HCT116 (cell line): ENCODE data around the gene ARFGEF3. TPM values are rescaled to one million over a fixed set of nuclear protein-coding genes. Genes with fewer than 3 reads are reported as not detected.
A peak's percentile ranks its signal among the peaks of the same experiment; 100 is the strongest.

ENCODE experiments used
- ATAC-seq: fragments of 200-7000 bp; cut with Tn5 transposase; 2 replicates; pipeline ENCODE4 v1.9.1; 2020; ENCODE audit warnings: mild to moderate bottlenecking, moderate library complexity
- BruUV-seq: library from RNA; stranded (reverse); fragments of 400-500 nt; replicated peaks from 2 replicates; lab custom pipeline; 2021; lab: Mats Ljungman, UMichigan
- CTCF ChIA-PET: fragments of 300-600 bp; sonication (Branson Sonifier 250); formaldehyde crosslinking; loops from one replicate; lab custom pipeline; 2021; ENCODE audit warnings: antibody characterized with exemption; lab: Charles Lee
- POLR2A ChIA-PET: fragments of 300-600, 350-600 bp; sonication (Branson Sonifier 250); formaldehyde crosslinking; loops from one replicate; lab custom pipeline; 2021; ENCODE audit warnings: antibody characterized with exemption; lab: Charles Lee
- RAD21 ChIA-PET, 2 experiments: fragments of 300-600 bp; sonication (Branson Sonifier 250); formaldehyde crosslinking; loops; one replicate each; lab custom pipeline; 2023; ENCODE audit warnings: low total read pairs in 2 of 2; ENCODE audit not compliant: uncharacterized antibody in 2 of 2, unreplicated experiment in 2 of 2, low non-redundant PET in 1 of 2; lab: Charles Lee
- DNase-seq: peaks from one replicate; pipeline ENCODE4 v3.0.0-alpha.2; 2010; ENCODE audit warnings: low read depth, low spot score
- H2AFZ ChIP-seq: fragments of 200-600 bp; shearing (Covaris generic), sonication (generic); 2 replicates; pipeline ENCODE4 v1.6.1; 2017; ENCODE audit warnings: low read depth, mixed run types, mixed read lengths, antibody characterized with exemption, low read length; ENCODE audit not compliant: poor library complexity, severe bottlenecking
- H3K27ac ChIP-seq: 2 replicates; pipeline ENCODE4 v1.5.1; 2012; ENCODE audit warnings: low read depth, low read length
- H3K27me3 ChIP-seq: fragments of 200-600 bp; sonication (generic); 2 replicates; pipeline ENCODE4 v1.6.1; 2016; ENCODE audit warnings: mixed run types, low read length, mixed read lengths; ENCODE audit not compliant: insufficient read depth
- H3K36me3 ChIP-seq, 2 experiments: fragments of 200-500 bp in 1 of 2; fragments of 200-600 bp in 1 of 2; sonication (Bioruptor generic) in 1 of 2; sonication (generic) in 1 of 2; 2 replicates each; pipeline versions ENCODE4 v1.5.1 to v1.6.1; 2014 to 2016; ENCODE audit warnings: low read length in 2 of 2, inconsistent platforms in 1 of 2, mixed read lengths in 1 of 2, mixed run types in 1 of 2; ENCODE audit not compliant: insufficient read depth in 2 of 2, control insufficient read depth in 1 of 2
- H3K4me1 ChIP-seq, 2 experiments: fragments of 200-600 bp in 1 of 2; sonication (generic) in 1 of 2; 2 replicates each; pipeline versions ENCODE4 v1.5.1 to v1.6.1; 2012 to 2017; ENCODE audit warnings: low read length in 2 of 2, inconsistent platforms in 1 of 2, mild to moderate bottlenecking in 1 of 2, mixed read lengths in 1 of 2, mixed run types in 1 of 2, moderate library complexity in 1 of 2; ENCODE audit not compliant: insufficient read depth in 2 of 2, control insufficient read depth in 1 of 2
- H3K4me2 ChIP-seq: fragments of 200-600 bp; sonication (generic); 2 replicates; pipeline ENCODE4 v1.6.1; 2017; ENCODE audit warnings: mixed run types, low read length, mixed read lengths
- H3K4me3 ChIP-seq, 2 experiments: fragments of 200-600 bp in 1 of 2; sonication (generic) in 1 of 2; replicated peaks in 1 of 2; 2 replicates each; pipeline ENCODE4 v1.5.1; 2011 to 2016; ENCODE audit warnings: low read length in 2 of 2, control low read depth in 1 of 2, low read depth in 1 of 2, mild to moderate bottlenecking in 1 of 2, mixed read lengths in 1 of 2, mixed run types in 1 of 2
- H3K79me2 ChIP-seq: fragments of 200-600 bp; sonication (generic); 2 replicates; pipeline ENCODE4 v1.6.1; 2017; ENCODE audit warnings: mild to moderate bottlenecking, mixed run types, low read length, moderate library complexity, mixed read lengths; ENCODE audit not compliant: insufficient read depth
- H3K9ac ChIP-seq: fragments of 200-600 bp; sonication (generic); 2 replicates; pipeline ENCODE4 v1.6.1; 2016; ENCODE audit warnings: low read length, mixed read lengths
- H3K9me2 ChIP-seq: fragments of 200-600 bp; sonication (generic), shearing (Covaris generic); 2 replicates; pipeline ENCODE4 v1.6.1; 2017; ENCODE audit warnings: mixed run types, mild to moderate bottlenecking, moderate library complexity; ENCODE audit not compliant: insufficient read depth
- H3K9me3 ChIP-seq, 2 experiments: fragments of 200-500 bp in 1 of 2; fragments of 200-600 bp in 1 of 2; sonication (Bioruptor generic) in 1 of 2; sonication (generic) in 1 of 2; 2 replicates each; pipeline ENCODE4 v1.6.1; 2014 to 2017; ENCODE audit warnings: low read length in 2 of 2, mixed read lengths in 2 of 2, inconsistent platforms in 1 of 2, low read depth in 1 of 2, mild to moderate bottlenecking in 1 of 2, mixed run types in 1 of 2, moderate library complexity in 1 of 2; ENCODE audit not compliant: control insufficient read depth in 1 of 2, insufficient read depth in 1 of 2
- H4K20me1 ChIP-seq: fragments of 200-600 bp; sonication (generic), shearing (Covaris generic); 2 replicates; pipeline ENCODE4 v1.6.1; 2017; ENCODE audit warnings: mixed run types, mild to moderate bottlenecking, moderate library complexity; ENCODE audit not compliant: insufficient read depth
- EGR1 ChIP-seq: IDR thresholded peaks from 2 replicates; pipeline ENCODE4 v1.6.1; 2012; ENCODE audit warnings: low read depth
- EZH2phosphoT487 ChIP-seq: fragments of 200-600 bp; IDR thresholded peaks from 2 replicates; pipeline ENCODE4 v1.6.1; 2018; ENCODE audit warnings: antibody characterized with exemption, borderline replicate concordance
- JUND ChIP-seq: IDR thresholded peaks from 2 replicates; pipeline ENCODE4 v1.6.1; 2012
- SIN3A ChIP-seq: IDR thresholded peaks from 2 replicates; pipeline ENCODE4 v1.6.1; 2012; ENCODE audit warnings: low read depth
- SRF ChIP-seq: IDR thresholded peaks from 2 replicates; pipeline ENCODE4 v1.6.1; 2012; ENCODE audit warnings: low read depth
- intact Hi-C: fragments of 100-400 bp; cut with micrococcal nuclease; formaldehyde crosslinking; loops from 2 replicates; pipeline ENCODE4 v1.10.0; 2022
- total RNA-seq: library from RNA; stranded (reverse); gene quantifications from one replicate; pipeline ENCODE4 v1.2.1, GENCODE V29; 2021; ENCODE audit not compliant: unreplicated experiment

ARFGEF3 gene
- total RNA-seq, 1 experiment from 2014 or later, result 3.8 TPM

- H3K4me2 ChIP-seq, result no peak overlapping the region
- DNase-seq (no peak), ATAC-seq (no peak)
- H3K27ac ChIP-seq, result no peak overlapping the region
- POLR2A ChIA-PET, result no interaction called here
- H3K4me1 ChIP-seq, result peaks cover 0 to 6% of the 10 kb centered on the region in 2 experiments; a peak in 1 of 4 replicates
- H4K20me1 ChIP-seq, result no peaks in the 10 kb centered on the region
- H2AFZ ChIP-seq, result no peak overlapping the region
- H3K9me2 ChIP-seq, result no peaks in the 10 kb centered on the region
- H3K9me3 ChIP-seq, result no peaks in the 10 kb centered on the region
- no peak for TF ChIP-seq EGR1
- no peak for TF ChIP-seq SRF
- TF ChIP-seq EZH2phosphoT487, result no peak
- BruUV-seq, result no TSS peak
- H3K27me3 ChIP-seq, result no peaks in the 10 kb centered on the region
- RAD21 ChIA-PET, result no interaction called here
- intact Hi-C loops, result no loop called here
- no peak overlapping the region for H3K4me3 ChIP-seq
- H3K9ac ChIP-seq, result no peak overlapping the region
- CTCF ChIA-PET, result no interaction called here
- H3K79me2 ChIP-seq, result no peaks in the 10 kb centered on the region
- no peaks in the 10 kb centered on the region for H3K36me3 ChIP-seq
Observed at GRCh38 chr6:138296786-138297185, 135.0 kb downstream of the ARFGEF3 start.

- Histone ChIP-seq H3K4me1 (peaks cover 0 to 6% of the 10 kb centered on the region in 2 experiments; a peak in 1 of 4 replicates), H3K9ac (no peak overlapping the region), H3K27ac (no peak overlapping the region), H3K27me3 (no peaks in the 10 kb centered on the region), H3K4me2 (no peak overlapping the region), H4K20me1 (no peaks in the 10 kb centered on the region), H3K9me2 (no peaks in the 10 kb centered on the region), H2AFZ (no peak overlapping the region), H3K9me3 (no peaks in the 10 kb centered on the region), H3K36me3 (no peaks in the 10 kb centered on the region), H3K79me2 (no peaks in the 10 kb centered on the region), H3K4me3 (no peak overlapping the region)
- DNase-seq (no peak), ATAC-seq (0 out of 2 replicates have a peak, but pooled peaks have one; percentile 55)
- ChIA-PET POLR2A (no interaction called here), CTCF (interaction anchor here (1.0 kb wide), 1 partner anchor 10 kb away, joined by 3 read pairs; no protein-coding TSS in a partner anchor), RAD21 (no interaction called here)
- intact Hi-C loops, result no loop called here
- no TSS peak for BruUV-seq
- TF ChIP-seq SIN3A, result no peak
- 0 out of 2 replicates have a peak, but pooled peaks have one; percentile 8 for TF ChIP-seq JUND
Observed at GRCh38 chr6:138297761-138298298, 136.1 kb downstream of the ARFGEF3 start.
